ENCODE measurements around the gene MECP2. TPM values are rescaled to one million over a fixed set of nuclear protein-coding genes. Genes with fewer than 3 reads are reported as not detected.

MECP2 gene
- polyA plus RNA-seq, 1 donor (not counting 4 experiments of a cell fraction or from before 2014, with no cell fraction given), result 9.9 TPM

DNA sequence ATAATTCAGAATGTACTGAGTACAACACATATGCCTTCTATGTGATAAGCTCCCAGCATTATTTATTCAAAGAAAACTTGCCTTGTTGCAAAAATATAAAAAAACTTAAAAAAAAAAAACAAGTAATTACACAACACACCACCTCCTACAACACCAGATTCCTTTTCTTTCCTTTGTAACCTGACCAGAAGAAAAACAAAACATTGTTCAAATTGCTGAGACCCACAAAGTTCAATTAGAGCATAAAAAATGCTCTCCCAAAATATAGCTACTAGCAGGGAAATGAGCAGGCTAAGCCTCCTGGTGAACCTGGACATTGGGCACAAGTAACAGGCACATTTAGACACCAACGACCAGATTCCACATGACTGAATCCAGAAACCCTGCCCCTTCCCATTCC is 38.3 kb downstream of the MECP2 start:
- H3K79me2 ChIP-seq (ENCODE audit: control insufficient read depth, insufficient read depth, low read length), result peaks cover 39% of the 10 kb centered on the region
- dilution Hi-C loops (cut with MboI; ENCODE audit: extremely low pct_ligation_motif_present, low sequenced_read_pairs), result no loop called here
- H4K20me1 ChIP-seq (ENCODE audit: control insufficient read depth, extremely low read depth, insufficient read depth, low read length), result peaks cover 2% of the 10 kb centered on the region
- no peaks in the 10 kb centered on the region for H3K36me3 ChIP-seq (ENCODE audit: control insufficient read depth in 2 of 2, extremely low read depth in 1 of 2, insufficient read depth in 2 of 2, low read length in 2 of 2)
- no peak overlapping the region for H3K4me3 ChIP-seq (ENCODE audit: control insufficient read depth in 2 of 3, extremely low read depth in 1 of 3, insufficient read depth in 2 of 3, low read depth in 1 of 3, low read length in 3 of 3)
- no peak overlapping the region for H3K4me2 ChIP-seq (ENCODE audit: control insufficient read depth, extremely low read depth, insufficient read depth, low read depth, low read length)
- H3K27me3 ChIP-seq (ENCODE audit: control insufficient read depth, extremely low read depth, insufficient read depth, low read length), result no peaks in the 10 kb centered on the region
- H3K9ac ChIP-seq (ENCODE audit: control insufficient read depth, extremely low read depth, insufficient read depth, low read length), result no peak overlapping the region
- DNase-seq (ENCODE audit: low read depth, low spot score), result no peak
- no peaks in the 10 kb centered on the region for H3K9me3 ChIP-seq (ENCODE audit: control insufficient read depth, low read depth, low read length)
- H3K9me1 ChIP-seq (ENCODE audit: control insufficient read depth, extremely low read depth, insufficient read depth, low read length), result no peaks in the 10 kb centered on the region
- TF ChIP-seq, protein P1, sequence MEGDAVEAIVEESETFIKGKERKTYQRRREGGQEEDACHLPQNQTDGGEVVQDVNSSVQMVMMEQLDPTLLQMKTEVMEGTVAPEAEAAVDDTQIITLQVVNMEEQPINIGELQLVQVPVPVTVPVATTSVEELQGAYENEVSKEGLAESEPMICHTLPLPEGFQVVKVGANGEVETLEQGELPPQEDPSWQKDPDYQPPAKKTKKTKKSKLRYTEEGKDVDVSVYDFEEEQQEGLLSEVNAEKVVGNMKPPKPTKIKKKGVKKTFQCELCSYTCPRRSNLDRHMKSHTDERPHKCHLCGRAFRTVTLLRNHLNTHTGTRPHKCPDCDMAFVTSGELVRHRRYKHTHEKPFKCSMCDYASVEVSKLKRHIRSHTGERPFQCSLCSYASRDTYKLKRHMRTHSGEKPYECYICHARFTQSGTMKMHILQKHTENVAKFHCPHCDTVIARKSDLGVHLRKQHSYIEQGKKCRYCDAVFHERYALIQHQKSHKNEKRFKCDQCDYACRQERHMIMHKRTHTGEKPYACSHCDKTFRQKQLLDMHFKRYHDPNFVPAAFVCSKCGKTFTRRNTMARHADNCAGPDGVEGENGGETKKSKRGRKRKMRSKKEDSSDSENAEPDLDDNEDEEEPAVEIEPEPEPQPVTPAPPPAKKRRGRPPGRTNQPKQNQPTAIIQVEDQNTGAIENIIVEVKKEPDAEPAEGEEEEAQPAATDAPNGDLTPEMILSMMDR (optimal IDR thresholded peaks at IDR 0.05 in 1 of 3, IDR thresholded peaks at IDR 0.05 in 1 of 3, conservative IDR thresholded peaks at IDR 0.05 in 1 of 3; ENCODE audit: extremely low read depth in 1 of 3, insufficient read depth in 2 of 3, low read length in 3 of 3), result no peak
- no peak for TF ChIP-seq EZH2 (IDR thresholded peaks at IDR 0.05; ENCODE audit: low read length)
- no peak overlapping the region for H2AFZ ChIP-seq (ENCODE audit: control insufficient read depth, low read length)
- FAIRE-seq, result no peak
- no peaks in the 10 kb centered on the region for H3K4me1 ChIP-seq (ENCODE audit: control insufficient read depth, extremely low read depth, insufficient read depth, low read length)
- H3K27ac ChIP-seq (ENCODE audit: control insufficient read depth, insufficient read depth, low read length), result no peak overlapping the region

DNA sequence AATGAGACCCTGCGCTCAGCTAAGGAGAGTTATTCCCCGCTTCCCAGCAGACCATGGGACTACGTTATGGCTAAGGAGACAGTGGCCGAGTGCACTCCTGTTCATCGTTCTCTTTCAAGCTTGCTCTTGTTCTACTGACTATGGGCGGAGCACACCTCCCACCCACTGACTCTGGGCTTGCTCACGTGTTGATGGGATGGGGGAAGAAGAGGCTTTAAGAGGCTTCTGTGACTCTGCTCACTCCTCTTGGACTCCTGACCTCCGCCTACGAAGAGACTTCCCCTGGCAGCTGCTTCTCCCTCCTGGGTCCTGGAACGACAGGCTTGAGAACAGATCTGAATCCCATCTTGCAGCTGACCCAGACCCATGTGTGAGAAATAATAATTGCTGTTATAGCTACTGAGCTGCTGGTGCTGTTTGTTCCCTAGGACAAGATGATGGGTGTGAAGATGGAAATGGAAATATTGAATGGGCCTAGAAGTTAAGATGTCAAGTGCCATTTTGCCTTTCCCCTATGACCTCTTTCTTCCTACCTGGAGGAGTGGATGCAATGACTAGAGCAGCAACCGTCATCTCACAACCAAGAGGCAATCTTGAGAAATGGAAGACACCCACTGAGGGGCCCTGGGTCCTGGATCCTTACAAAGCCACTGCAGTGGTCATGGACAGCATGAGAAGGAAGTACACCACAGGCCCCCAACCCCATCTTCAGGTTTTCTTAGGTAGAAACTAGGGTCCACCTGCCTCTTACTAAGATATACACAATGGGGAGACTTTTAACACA is 39.1 kb downstream of the MECP2 start:
- Histone ChIP-seq H3K4me3 (ENCODE audit: control insufficient read depth in 2 of 3, extremely low read depth in 1 of 3, insufficient read depth in 2 of 3, low read depth in 1 of 3, low read length in 3 of 3) (no peak overlapping the region), H3K27me3 (ENCODE audit: control insufficient read depth, extremely low read depth, insufficient read depth, low read length) (no peaks in the 10 kb centered on the region), H3K79me2 (ENCODE audit: control insufficient read depth, insufficient read depth, low read length) (peaks cover 31% of the 10 kb centered on the region), H3K36me3 (ENCODE audit: control insufficient read depth in 2 of 2, extremely low read depth in 1 of 2, insufficient read depth in 2 of 2, low read length in 2 of 2) (no peaks in the 10 kb centered on the region), H2AFZ (ENCODE audit: control insufficient read depth, low read length) (no peak overlapping the region), H3K9me3 (ENCODE audit: control insufficient read depth, low read depth, low read length) (no peaks in the 10 kb centered on the region), H3K27ac (ENCODE audit: control insufficient read depth, insufficient read depth, low read length) (no peak overlapping the region), H4K20me1 (ENCODE audit: control insufficient read depth, extremely low read depth, insufficient read depth, low read length) (peaks cover 2% of the 10 kb centered on the region), H3K4me1 (ENCODE audit: control insufficient read depth, extremely low read depth, insufficient read depth, low read length) (no peaks in the 10 kb centered on the region), H3K9ac (ENCODE audit: control insufficient read depth, extremely low read depth, insufficient read depth, low read length) (no peak overlapping the region), H3K9me1 (ENCODE audit: control insufficient read depth, extremely low read depth, insufficient read depth, low read length) (no peaks in the 10 kb centered on the region), H3K4me2 (ENCODE audit: control insufficient read depth, extremely low read depth, insufficient read depth, low read depth, low read length) (no peak overlapping the region)
- TF ChIP-seq, protein P1 (optimal IDR thresholded peaks at IDR 0.05 in 1 of 3, IDR thresholded peaks at IDR 0.05 in 1 of 3, conservative IDR thresholded peaks at IDR 0.05 in 1 of 3; ENCODE audit: extremely low read depth in 1 of 3, insufficient read depth in 2 of 3, low read length in 3 of 3), result no peak
- TF ChIP-seq EZH2 (IDR thresholded peaks at IDR 0.05; ENCODE audit: low read length), result no peak
- dilution Hi-C loops (cut with MboI; ENCODE audit: extremely low pct_ligation_motif_present, low sequenced_read_pairs), result no loop called here
- no peak for DNase-seq (ENCODE audit: low read depth, low spot score)
- FAIRE-seq, result no peak

All from keratinocyte (primary cell).